ENCODE data around the gene RDM1. TPM values are rescaled to one million over a fixed set of nuclear protein-coding genes. Genes with fewer than 3 reads are reported as not detected.

Gene RDM1
- total RNA-seq, 1 donor from 2014 or later = not detected

GRCh38 chr17:35912339-35912912 lies 18.1 kb downstream of the RDM1 start:
- no peak for DNase-seq (ENCODE audit: low read depth)
- no peak overlapping the region for H3K4me3 ChIP-seq (ENCODE audit: low read depth, low read length)
- H3K36me3 ChIP-seq (ENCODE audit: control insufficient read depth, insufficient read depth, low read length) = no peaks in the 10 kb centered on the region
- no peak for TF ChIP-seq CTCF (IDR thresholded peaks at IDR 0.05; ENCODE audit: insufficient read depth, low read length, poor library complexity, severe bottlenecking)
- H3K27me3 ChIP-seq (ENCODE audit: control insufficient read depth, insufficient read depth, low read length) = peaks cover 2% of the 10 kb centered on the region

- Histone ChIP-seq H3K36me3 (ENCODE audit: control insufficient read depth, insufficient read depth, low read length) (no peaks in the 10 kb centered on the region), H3K27me3 (ENCODE audit: control insufficient read depth, insufficient read depth, low read length) (peaks cover 2% of the 10 kb centered on the region), H3K4me3 (ENCODE audit: low read depth, low read length) (no peak overlapping the region)
- TF ChIP-seq CTCF (IDR thresholded peaks at IDR 0.05; ENCODE audit: insufficient read depth, low read length, poor library complexity, severe bottlenecking) = no peak
- no peak for DNase-seq (ENCODE audit: low read depth)
Measured at GRCh38 chr17:35909408-35909807, 21.2 kb downstream of the RDM1 start.

- no peak for TF ChIP-seq CTCF (IDR thresholded peaks at IDR 0.05; ENCODE audit: insufficient read depth, low read length, poor library complexity, severe bottlenecking)
- no peaks in the 10 kb centered on the region for H3K36me3 ChIP-seq (ENCODE audit: control insufficient read depth, insufficient read depth, low read length)
- H3K27me3 ChIP-seq (ENCODE audit: control insufficient read depth, insufficient read depth, low read length) = peaks cover 2% of the 10 kb centered on the region
- DNase-seq (ENCODE audit: low read depth) = no peak
- H3K4me3 ChIP-seq (ENCODE audit: low read depth, low read length) = no peak overlapping the region
Measured at GRCh38 chr17:35907691-35908090, 22.9 kb downstream of the RDM1 start.

- no peak for DNase-seq (ENCODE audit: low read depth)
- TF ChIP-seq CTCF (IDR thresholded peaks at IDR 0.05; ENCODE audit: insufficient read depth, low read length, poor library complexity, severe bottlenecking) = no peak
- Histone ChIP-seq H3K4me3 (ENCODE audit: low read depth, low read length) (no peak overlapping the region), H3K36me3 (ENCODE audit: control insufficient read depth, insufficient read depth, low read length) (no peaks in the 10 kb centered on the region), H3K27me3 (ENCODE audit: control insufficient read depth, insufficient read depth, low read length) (peaks cover 2% of the 10 kb centered on the region)
Measured at GRCh38 chr17:35906926-35907637, 23.5 kb downstream of the RDM1 start.

GRCh38 chr17:35906191-35906925 lies 24.2 kb downstream of the RDM1 start:
- H3K36me3 ChIP-seq (ENCODE audit: control insufficient read depth, insufficient read depth, low read length) = no peaks in the 10 kb centered on the region
- TF ChIP-seq CTCF (IDR thresholded peaks at IDR 0.05; ENCODE audit: insufficient read depth, low read length, poor library complexity, severe bottlenecking) = no peak
- no peak overlapping the region for H3K4me3 ChIP-seq (ENCODE audit: low read depth, low read length)
- H3K27me3 ChIP-seq (ENCODE audit: control insufficient read depth, insufficient read depth, low read length) = peaks cover 2% of the 10 kb centered on the region
- no peak for DNase-seq (ENCODE audit: low read depth)

All from kidney epithelial cell (primary cell).